HEK293 (cell line): Measurements from ENCODE around the gene VPS50.

Experiments
- CTCF ChIA-PET: fragments of 350-600 bp; formaldehyde crosslinking; extraction: SDS; loops from one replicate; lab custom pipeline; 2021; ENCODE audit warnings: antibody characterized with exemption; lab: Yijun Ruan, JAX
- POLR2A ChIA-PET: fragments of 300-600 bp; formaldehyde crosslinking; extraction: SDS; loops from one replicate; lab custom pipeline; 2020; ENCODE audit warnings: antibody characterized with exemption, inconsistent platforms; lab: Yijun Ruan, JAX
- H3K27ac ChIP-seq: fragments of 200-500 bp; sonication (Bioruptor generic); 2 replicates; pipeline ENCODE4 v1.5.1; 2014; ENCODE audit warnings: low read depth, low read length, control low read depth, inconsistent platforms; ENCODE audit errors: extremely low read depth
- H3K36me3 ChIP-seq, 2 experiments: fragments of 200-500 bp in 1 of 2; sonication (Bioruptor generic) in 1 of 2; 1 replicate in 1 of 2; 2 replicates in 1 of 2; pipeline ENCODE4 v1.5.1; 2014 to 2017; ENCODE audit warnings: inconsistent platforms in 2 of 2, low read length in 2 of 2; ENCODE audit not compliant: control insufficient read depth in 2 of 2, insufficient read depth in 1 of 2
- H3K4me1 ChIP-seq: fragments of 200-500 bp; sonication (Bioruptor generic); 2 replicates; pipeline ENCODE4 v1.5.1; 2014; ENCODE audit warnings: mild to moderate bottlenecking, low read length, inconsistent platforms; ENCODE audit not compliant: control insufficient read depth, insufficient read depth
- H3K4me3 ChIP-seq: 2 replicates; pipeline ENCODE4 v1.5.1; 2011; ENCODE audit warnings: low read depth, mild to moderate bottlenecking, control low read depth, low read length, moderate library complexity
- H3K9me3 ChIP-seq: fragments of 200-500 bp; sonication (Bioruptor generic); 2 replicates; pipeline ENCODE4 v1.5.1; 2014; ENCODE audit warnings: low read depth, low read length, inconsistent platforms; ENCODE audit not compliant: control insufficient read depth, insufficient read depth
- BCL11B ChIP-seq: fragments of 450-650 bp; formaldehyde crosslinking; IDR thresholded peaks from 2 replicates; pipeline ENCODE4 v1.5.1; 2016; ENCODE audit warnings: low read depth, missing biosample characterization, missing genetic modification characterization
- HOXC10 ChIP-seq: sonication (generic); formaldehyde crosslinking; IDR thresholded peaks from 2 replicates; pipeline ENCODE4 v1.8.1; 2023; ENCODE audit warnings: mild to moderate bottlenecking, missing genetic modification reagents
- IKZF3 ChIP-seq: fragments of 450-650 bp; IDR thresholded peaks from 2 replicates; pipeline ENCODE4 v1.5.0; 2018; ENCODE audit warnings: missing biosample characterization, mild to moderate bottlenecking, missing genetic modification characterization, moderate library complexity
- SETDB1 ChIP-seq: IDR thresholded peaks from one replicate; pipeline ENCODE4 v1.6.1; 2017; ENCODE audit warnings: mild to moderate bottlenecking, low read length, moderate library complexity, mixed read lengths; ENCODE audit not compliant: insufficient read length
- ZFP3 ChIP-seq: fragments of 450-650 bp; formaldehyde crosslinking; IDR thresholded peaks from 2 replicates; pipeline ENCODE4 v1.5.1; 2016; ENCODE audit warnings: low read depth, missing biosample characterization, missing genetic modification characterization
- ZNF140 ChIP-seq: fragments of 450-650 bp; formaldehyde crosslinking; IDR thresholded peaks from 2 replicates; pipeline ENCODE4 v1.5.1; 2016; ENCODE audit warnings: missing biosample characterization, missing genetic modification characterization
- ZNF175 ChIP-seq: fragments of 450-650 bp; formaldehyde crosslinking; IDR thresholded peaks from 2 replicates; pipeline ENCODE4 v1.5.1; 2016; ENCODE audit warnings: missing biosample characterization, missing genetic modification characterization
- ZNF202 ChIP-seq: fragments of 450-650 bp; formaldehyde crosslinking; IDR thresholded peaks from 2 replicates; pipeline ENCODE4 v1.5.1; 2016; ENCODE audit warnings: missing biosample characterization, missing genetic modification characterization, borderline replicate concordance
- ZNF221 ChIP-seq: fragments of 450-650 bp; formaldehyde crosslinking; IDR thresholded peaks from 2 replicates; pipeline ENCODE4 v1.5.1; 2017; ENCODE audit warnings: missing biosample characterization, missing genetic modification characterization, borderline replicate concordance
- ZNF248 ChIP-seq: fragments of 450-650 bp; formaldehyde crosslinking; IDR thresholded peaks from 2 replicates; pipeline ENCODE4 v1.5.1; 2017; ENCODE audit warnings: missing biosample characterization, missing genetic modification characterization
- ZNF404 ChIP-seq: fragments of 450-650 bp; formaldehyde crosslinking; IDR thresholded peaks from 2 replicates; pipeline ENCODE4 v1.5.1; 2017; ENCODE audit warnings: missing biosample characterization, missing genetic modification characterization
- ZNF501 ChIP-seq: fragments of 450-650 bp; formaldehyde crosslinking; IDR thresholded peaks from 2 replicates; pipeline ENCODE4 v1.5.1; 2016; ENCODE audit warnings: missing biosample characterization, missing genetic modification characterization
- ZNF529 ChIP-seq: fragments of 450-650 bp; formaldehyde crosslinking; IDR thresholded peaks from 2 replicates; pipeline ENCODE4 v1.5.1; 2017; ENCODE audit warnings: missing genetic modification characterization, missing biosample characterization; ENCODE audit not compliant: insufficient replicate concordance
- ZNF585B ChIP-seq: fragments of 450-650 bp; formaldehyde crosslinking; IDR thresholded peaks from 2 replicates; pipeline ENCODE4 v1.5.1; 2016; ENCODE audit warnings: missing biosample characterization, missing genetic modification characterization
- ZNF600 ChIP-seq: fragments of 450-650 bp; formaldehyde crosslinking; IDR thresholded peaks from 2 replicates; pipeline ENCODE4 v1.5.1; 2016; ENCODE audit warnings: missing biosample characterization, missing genetic modification characterization
- ZNF626 ChIP-seq: fragments of 450-650 bp; sonication (Bioruptor Pico); formaldehyde crosslinking; IDR thresholded peaks from 2 replicates; pipeline ENCODE4 v1.5.1; 2018; ENCODE audit warnings: missing biosample characterization, missing genetic modification characterization, inconsistent platforms
- ZNF768 ChIP-seq: fragments of 450-650 bp; formaldehyde crosslinking; IDR thresholded peaks from 2 replicates; pipeline ENCODE4 v1.5.1; 2018; ENCODE audit warnings: missing biosample characterization, mild to moderate bottlenecking, missing genetic modification characterization
- ZNF791 ChIP-seq: fragments of 450-650 bp; formaldehyde crosslinking; IDR thresholded peaks from 2 replicates; pipeline ENCODE4 v1.5.1; 2016; ENCODE audit warnings: missing biosample characterization, missing genetic modification characterization
- ZXDB ChIP-seq: fragments of 450-650 bp; formaldehyde crosslinking; IDR thresholded peaks from 2 replicates; pipeline ENCODE4 v1.5.1; 2016; ENCODE audit warnings: missing biosample characterization, missing genetic modification characterization
- TF ChIP-seq, protein P1 (sequence below): fragments of 450-650 bp; formaldehyde crosslinking; IDR thresholded peaks from 2 replicates; pipeline ENCODE4 v1.5.1; 2017; ENCODE audit warnings: missing biosample characterization, missing genetic modification characterization
- TF ChIP-seq, protein P2 (sequence below): fragments of 450-650 bp; formaldehyde crosslinking; IDR thresholded peaks from 2 replicates; pipeline ENCODE4 v1.5.1; 2016; ENCODE audit warnings: missing biosample characterization, missing genetic modification characterization
- TF ChIP-seq, protein P3 (sequence below): fragments of 450-650 bp; formaldehyde crosslinking; IDR thresholded peaks from 2 replicates; pipeline ENCODE4 v1.5.1; 2016; ENCODE audit warnings: missing biosample characterization, missing genetic modification characterization
- TF ChIP-seq, protein P4 (sequence below): fragments of 450-650 bp; formaldehyde crosslinking; IDR thresholded peaks from 2 replicates; pipeline ENCODE4 v1.5.0; 2017; ENCODE audit warnings: missing biosample characterization, missing genetic modification characterization, borderline replicate concordance
- TF ChIP-seq, protein P5 (sequence below): fragments of 450-650 bp; formaldehyde crosslinking; IDR thresholded peaks from 2 replicates; pipeline ENCODE4 v1.5.1; 2016; ENCODE audit warnings: missing biosample characterization, missing genetic modification characterization

VPS50 gene

DNA sequence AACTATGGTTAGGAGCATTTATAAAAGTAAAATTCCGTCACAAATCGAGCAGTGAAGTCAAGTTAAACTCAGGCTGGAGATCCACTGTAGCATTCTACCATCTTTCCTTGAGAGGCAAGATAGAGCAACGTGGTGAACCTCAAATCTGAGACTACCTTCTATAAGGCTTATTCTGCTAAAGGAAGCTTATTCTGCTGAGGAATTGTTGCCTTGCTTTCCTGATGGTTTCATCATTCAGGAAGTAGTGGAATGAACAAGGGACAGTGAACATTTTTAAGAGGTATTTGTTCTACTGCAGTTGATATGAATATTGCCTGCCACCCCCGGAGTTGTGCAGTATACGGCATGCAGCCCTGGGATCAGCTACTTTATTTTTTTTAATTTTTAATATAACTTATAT lies 170.8 kb downstream of the VPS50 start:
- no peak for TF ChIP-seq ZNF501 (tag by site-specific recombination)
- no peak for TF ChIP-seq ZNF585B (tag by site-specific recombination)
- TF ChIP-seq, protein P1, sequence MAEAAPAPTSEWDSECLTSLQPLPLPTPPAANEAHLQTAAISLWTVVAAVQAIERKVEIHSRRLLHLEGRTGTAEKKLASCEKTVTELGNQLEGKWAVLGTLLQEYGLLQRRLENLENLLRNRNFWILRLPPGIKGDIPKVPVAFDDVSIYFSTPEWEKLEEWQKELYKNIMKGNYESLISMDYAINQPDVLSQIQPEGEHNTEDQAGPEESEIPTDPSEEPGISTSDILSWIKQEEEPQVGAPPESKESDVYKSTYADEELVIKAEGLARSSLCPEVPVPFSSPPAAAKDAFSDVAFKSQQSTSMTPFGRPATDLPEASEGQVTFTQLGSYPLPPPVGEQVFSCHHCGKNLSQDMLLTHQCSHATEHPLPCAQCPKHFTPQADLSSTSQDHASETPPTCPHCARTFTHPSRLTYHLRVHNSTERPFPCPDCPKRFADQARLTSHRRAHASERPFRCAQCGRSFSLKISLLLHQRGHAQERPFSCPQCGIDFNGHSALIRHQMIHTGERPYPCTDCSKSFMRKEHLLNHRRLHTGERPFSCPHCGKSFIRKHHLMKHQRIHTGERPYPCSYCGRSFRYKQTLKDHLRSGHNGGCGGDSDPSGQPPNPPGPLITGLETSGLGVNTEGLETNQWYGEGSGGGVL (tag by site-specific recombination) = no peak
- no peak for TF ChIP-seq ZNF791 (tag by site-specific recombination)
- TF ChIP-seq ZNF626 = no peak
- TF ChIP-seq ZFP3 = no peak
- no peak for TF ChIP-seq ZNF600 (tag by site-specific recombination)
- TF ChIP-seq ZNF404 (tag by site-specific recombination) = no peak
- TF ChIP-seq ZNF202 = no peak
- TF ChIP-seq HOXC10 (CRISPR knock-in tag) = no peak
- TF ChIP-seq ZNF175 (tag by site-specific recombination) = no peak
- no peak for TF ChIP-seq IKZF3 (tag by site-specific recombination)
- no peak for TF ChIP-seq ZXDB (tag by site-specific recombination)
- no peak for TF ChIP-seq BCL11B (tag by site-specific recombination)
- no peak for TF ChIP-seq ZNF221 (tag by site-specific recombination)
- no peak for TF ChIP-seq ZNF248 (tag by site-specific recombination)

DNA sequence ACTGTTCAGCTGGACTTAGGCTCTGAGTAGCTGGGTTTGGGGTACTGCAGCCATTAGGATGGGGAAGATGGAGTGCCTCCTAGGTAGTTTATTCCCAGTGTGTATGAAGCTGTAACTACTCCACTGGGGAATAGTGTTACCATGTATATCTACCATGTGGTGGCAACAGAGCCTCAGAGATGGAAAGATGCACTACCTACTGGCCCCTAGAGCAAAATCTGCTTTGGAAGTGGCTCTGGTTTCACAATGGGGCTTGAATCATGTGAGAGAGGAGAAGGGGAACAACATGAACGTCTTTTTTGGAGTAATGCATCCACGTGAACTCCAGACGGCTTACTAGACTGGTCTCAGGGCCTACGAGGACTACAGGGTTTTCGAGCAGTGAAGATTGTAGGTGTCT lies 175.1 kb downstream of the VPS50 start:
- POLR2A ChIA-PET = no interaction called here
- H3K9me3 ChIP-seq = no peaks in the 10 kb centered on the region
- H3K27ac ChIP-seq = no peak overlapping the region
- no peaks in the 10 kb centered on the region for H3K36me3 ChIP-seq
- CTCF ChIA-PET = no interaction called here
- H3K4me3 ChIP-seq = no peak overlapping the region
- no peaks in the 10 kb centered on the region for H3K4me1 ChIP-seq
- TF ChIP-seq, protein P2, sequence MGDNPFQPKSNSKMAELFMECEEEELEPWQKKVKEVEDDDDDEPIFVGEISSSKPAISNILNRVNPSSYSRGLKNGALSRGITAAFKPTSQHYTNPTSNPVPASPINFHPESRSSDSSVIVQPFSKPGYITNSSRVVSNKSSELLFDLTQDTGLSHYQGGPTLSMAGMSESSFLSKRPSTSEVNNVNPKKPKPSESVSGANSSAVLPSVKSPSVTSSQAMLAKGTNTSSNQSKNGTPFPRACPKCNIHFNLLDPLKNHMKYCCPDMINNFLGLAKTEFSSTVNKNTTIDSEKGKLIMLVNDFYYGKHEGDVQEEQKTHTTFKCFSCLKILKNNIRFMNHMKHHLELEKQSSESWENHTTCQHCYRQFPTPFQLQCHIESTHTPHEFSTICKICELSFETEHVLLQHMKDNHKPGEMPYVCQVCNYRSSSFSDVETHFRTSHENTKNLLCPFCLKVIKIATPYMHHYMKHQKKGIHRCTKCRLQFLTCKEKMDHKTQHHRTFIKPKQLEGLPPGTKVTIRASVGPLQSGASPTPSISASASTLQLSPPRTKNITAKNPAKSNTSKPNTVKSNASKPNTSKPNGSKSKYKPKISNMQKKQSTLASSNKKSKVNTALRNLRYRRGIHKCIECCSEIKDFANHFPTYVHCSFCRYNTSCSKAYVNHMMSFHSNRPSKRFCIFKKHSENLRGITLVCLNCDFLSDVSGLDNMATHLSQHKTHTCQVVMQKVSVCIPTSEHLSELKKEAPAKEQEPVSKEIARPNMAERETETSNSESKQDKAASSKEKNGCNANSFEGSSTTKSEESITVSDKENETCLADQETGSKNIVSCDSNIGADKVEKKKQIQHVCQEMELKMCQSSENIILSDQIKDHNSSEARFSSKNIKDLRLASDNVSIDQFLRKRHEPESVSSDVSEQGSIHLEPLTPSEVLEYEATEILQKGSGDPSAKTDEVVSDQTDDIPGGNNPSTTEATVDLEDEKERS (tag by site-specific recombination) = no peak
- TF ChIP-seq ZNF140 (tag by site-specific recombination) = no peak
- TF ChIP-seq ZNF529 = no peak
- TF ChIP-seq, protein P3, sequence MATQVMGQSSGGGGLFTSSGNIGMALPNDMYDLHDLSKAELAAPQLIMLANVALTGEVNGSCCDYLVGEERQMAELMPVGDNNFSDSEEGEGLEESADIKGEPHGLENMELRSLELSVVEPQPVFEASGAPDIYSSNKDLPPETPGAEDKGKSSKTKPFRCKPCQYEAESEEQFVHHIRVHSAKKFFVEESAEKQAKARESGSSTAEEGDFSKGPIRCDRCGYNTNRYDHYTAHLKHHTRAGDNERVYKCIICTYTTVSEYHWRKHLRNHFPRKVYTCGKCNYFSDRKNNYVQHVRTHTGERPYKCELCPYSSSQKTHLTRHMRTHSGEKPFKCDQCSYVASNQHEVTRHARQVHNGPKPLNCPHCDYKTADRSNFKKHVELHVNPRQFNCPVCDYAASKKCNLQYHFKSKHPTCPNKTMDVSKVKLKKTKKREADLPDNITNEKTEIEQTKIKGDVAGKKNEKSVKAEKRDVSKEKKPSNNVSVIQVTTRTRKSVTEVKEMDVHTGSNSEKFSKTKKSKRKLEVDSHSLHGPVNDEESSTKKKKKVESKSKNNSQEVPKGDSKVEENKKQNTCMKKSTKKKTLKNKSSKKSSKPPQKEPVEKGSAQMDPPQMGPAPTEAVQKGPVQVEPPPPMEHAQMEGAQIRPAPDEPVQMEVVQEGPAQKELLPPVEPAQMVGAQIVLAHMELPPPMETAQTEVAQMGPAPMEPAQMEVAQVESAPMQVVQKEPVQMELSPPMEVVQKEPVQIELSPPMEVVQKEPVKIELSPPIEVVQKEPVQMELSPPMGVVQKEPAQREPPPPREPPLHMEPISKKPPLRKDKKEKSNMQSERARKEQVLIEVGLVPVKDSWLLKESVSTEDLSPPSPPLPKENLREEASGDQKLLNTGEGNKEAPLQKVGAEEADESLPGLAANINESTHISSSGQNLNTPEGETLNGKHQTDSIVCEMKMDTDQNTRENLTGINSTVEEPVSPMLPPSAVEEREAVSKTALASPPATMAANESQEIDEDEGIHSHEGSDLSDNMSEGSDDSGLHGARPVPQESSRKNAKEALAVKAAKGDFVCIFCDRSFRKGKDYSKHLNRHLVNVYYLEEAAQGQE (tag by site-specific recombination) = no peak
- TF ChIP-seq SETDB1 = no peak
- no peak for TF ChIP-seq ZNF768 (tag by site-specific recombination)
- TF ChIP-seq, protein P4, sequence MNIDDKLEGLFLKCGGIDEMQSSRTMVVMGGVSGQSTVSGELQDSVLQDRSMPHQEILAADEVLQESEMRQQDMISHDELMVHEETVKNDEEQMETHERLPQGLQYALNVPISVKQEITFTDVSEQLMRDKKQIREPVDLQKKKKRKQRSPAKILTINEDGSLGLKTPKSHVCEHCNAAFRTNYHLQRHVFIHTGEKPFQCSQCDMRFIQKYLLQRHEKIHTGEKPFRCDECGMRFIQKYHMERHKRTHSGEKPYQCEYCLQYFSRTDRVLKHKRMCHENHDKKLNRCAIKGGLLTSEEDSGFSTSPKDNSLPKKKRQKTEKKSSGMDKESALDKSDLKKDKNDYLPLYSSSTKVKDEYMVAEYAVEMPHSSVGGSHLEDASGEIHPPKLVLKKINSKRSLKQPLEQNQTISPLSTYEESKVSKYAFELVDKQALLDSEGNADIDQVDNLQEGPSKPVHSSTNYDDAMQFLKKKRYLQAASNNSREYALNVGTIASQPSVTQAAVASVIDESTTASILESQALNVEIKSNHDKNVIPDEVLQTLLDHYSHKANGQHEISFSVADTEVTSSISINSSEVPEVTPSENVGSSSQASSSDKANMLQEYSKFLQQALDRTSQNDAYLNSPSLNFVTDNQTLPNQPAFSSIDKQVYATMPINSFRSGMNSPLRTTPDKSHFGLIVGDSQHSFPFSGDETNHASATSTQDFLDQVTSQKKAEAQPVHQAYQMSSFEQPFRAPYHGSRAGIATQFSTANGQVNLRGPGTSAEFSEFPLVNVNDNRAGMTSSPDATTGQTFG (tag by site-specific recombination) = no peak
- TF ChIP-seq ZNF202 = no peak
- TF ChIP-seq, protein P5, sequence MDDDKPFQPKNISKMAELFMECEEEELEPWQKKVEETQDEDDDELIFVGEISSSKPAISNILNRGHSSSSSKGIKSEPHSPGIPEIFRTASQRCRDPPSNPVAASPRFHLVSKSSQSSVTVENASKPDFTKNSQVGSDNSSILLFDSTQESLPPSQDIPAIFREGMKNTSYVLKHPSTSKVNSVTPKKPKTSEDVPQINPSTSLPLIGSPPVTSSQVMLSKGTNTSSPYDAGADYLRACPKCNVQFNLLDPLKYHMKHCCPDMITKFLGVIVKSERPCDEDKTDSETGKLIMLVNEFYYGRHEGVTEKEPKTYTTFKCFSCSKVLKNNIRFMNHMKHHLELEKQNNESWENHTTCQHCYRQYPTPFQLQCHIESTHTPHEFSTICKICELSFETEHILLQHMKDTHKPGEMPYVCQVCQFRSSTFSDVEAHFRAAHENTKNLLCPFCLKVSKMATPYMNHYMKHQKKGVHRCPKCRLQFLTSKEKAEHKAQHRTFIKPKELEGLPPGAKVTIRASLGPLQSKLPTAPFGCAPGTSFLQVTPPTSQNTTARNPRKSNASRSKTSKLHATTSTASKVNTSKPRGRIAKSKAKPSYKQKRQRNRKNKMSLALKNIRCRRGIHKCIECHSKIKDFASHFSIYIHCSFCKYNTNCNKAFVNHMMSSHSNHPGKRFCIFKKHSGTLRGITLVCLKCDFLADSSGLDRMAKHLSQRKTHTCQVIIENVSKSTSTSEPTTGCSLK = no peak

More for the DNA sequence above, 170.8 kb downstream of the VPS50 start:
- ChIA-PET POLR2A (no interaction called here), CTCF (interaction anchor here (0.7 kb wide), 1 partner anchor 1753 kb away, joined by 3 read pairs; no protein-coding TSS in a partner anchor)
- Histone ChIP-seq H3K27ac (no peak overlapping the region), H3K4me1 (no peaks in the 10 kb centered on the region), H3K9me3 (no peaks in the 10 kb centered on the region), H3K4me3 (no peak overlapping the region), H3K36me3 (no peaks in the 10 kb centered on the region)
